Measurements from ENCODE around the gene CACNA2D2.
A peak's percentile ranks its signal among the peaks of the same experiment; 100 is the strongest.

GRCh38 chr3:50340448-50341329, 162.7 kb downstream of the CACNA2D2 start, which contains the start of gene RASSF1:
- TF ChIP-seq CTCF (IDR thresholded peaks at IDR 0.05) (no peak), POLR2A (IDR thresholded peaks at IDR 0.05) (peak; percentile 18 to 43), POLR2AphosphoS5 (IDR thresholded peaks at IDR 0.05) (peak; percentile 40 to 71 (median 64))
